Erythroblast (primary cell): Measurements from ENCODE around the gene HACD2.

Source experiments
- GATA1 ChIP-seq: IDR thresholded peaks from 2 replicates; pipeline ENCODE4 v1.6.1; 2011; ENCODE audit warnings: low read depth, mild to moderate bottlenecking, control low read depth, low read length, moderate library complexity
- POLR2A ChIP-seq: IDR thresholded peaks from 2 replicates; pipeline ENCODE4 v1.6.1; 2011; ENCODE audit warnings: mild to moderate bottlenecking, low read length

GRCh38 chr3:123534264-123534663 is 50.6 kb downstream of the HACD2 start:
- TF ChIP-seq POLR2A = no peak
- TF ChIP-seq GATA1 = no peak
